ENCODE results near the gene OTOP2. TPM values are rescaled to one million over a fixed set of nuclear protein-coding genes. Genes with fewer than 3 reads are reported as not detected.

OTOP2 gene
- total and polyA plus RNA-seq, 10 of the 15 experiments (the other 5 are each of a cell fraction or from before 2014, with no cell fraction given): not detected

DNA sequence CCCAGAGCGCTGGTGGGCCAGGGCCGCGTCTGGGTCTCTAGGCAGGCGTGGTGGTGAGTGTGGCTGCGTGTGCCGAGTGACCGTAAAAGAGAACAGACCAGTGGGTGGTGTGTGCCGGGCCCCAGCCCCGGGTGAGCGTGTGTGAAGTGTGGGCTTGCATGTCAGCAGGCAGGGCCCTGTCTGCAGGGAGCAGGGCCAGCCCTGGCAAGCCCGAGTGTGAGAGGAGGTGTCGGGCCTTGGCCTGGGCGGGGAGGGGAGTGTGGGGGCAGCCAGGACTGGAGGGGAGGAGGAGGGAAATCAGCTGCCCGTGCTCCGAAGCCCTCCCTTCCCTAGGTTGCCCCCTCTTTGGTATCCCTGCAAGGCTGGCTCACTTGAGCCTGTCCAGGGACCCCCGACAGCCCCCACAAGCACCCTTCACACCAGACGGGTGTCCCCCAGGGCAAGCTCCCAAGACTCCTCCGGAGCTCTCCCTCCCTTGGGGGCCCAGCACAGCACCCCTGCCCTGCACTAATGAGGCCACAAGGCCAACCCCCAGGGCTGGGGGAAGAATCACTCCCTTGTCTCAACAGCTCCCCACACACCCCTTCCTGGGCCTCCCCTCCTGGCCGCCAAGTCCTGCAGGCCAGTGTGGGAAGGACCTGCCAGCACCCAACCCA is 2.9 kb upstream of the OTOP2 start:
- Histone ChIP-seq H3K4me3 (no peak overlapping the region), H3K36me3 (ENCODE audit: control insufficient read depth in 2 of 2, insufficient read depth in 2 of 2, low read length in 1 of 2) (no peaks in the 10 kb centered on the region), H3K27me3 (replicated peaks in 1 of 2; ENCODE audit: control insufficient read depth in 2 of 2, insufficient read depth in 2 of 2, low read length in 1 of 2) (peaks cover 11 to 16% of the 10 kb centered on the region in 2 experiments), H3K4me2 (ENCODE audit: control insufficient read depth, insufficient read depth) (no peak overlapping the region), H3K4me1 (ENCODE audit: control insufficient read depth, insufficient read depth, low read length) (no peaks in the 10 kb centered on the region), H4K20me1 (ENCODE audit: control insufficient read depth, insufficient read depth) (no peaks in the 10 kb centered on the region), H2AFZ (ENCODE audit: control insufficient read depth, low read depth, low read length) (no peak overlapping the region), H3K9ac (ENCODE audit: control insufficient read depth, insufficient read depth, low read length) (no peak overlapping the region), H3K27ac (ENCODE audit: control insufficient read depth, insufficient read depth) (no peak overlapping the region), H3K9me3 (replicated peaks; ENCODE audit: control insufficient read depth, insufficient read depth, low read length) (no peaks in the 10 kb centered on the region), H3K79me2 (ENCODE audit: control insufficient read depth, insufficient read depth, low read length) (no peaks in the 10 kb centered on the region)
- intact Hi-C loops (cut with micrococcal nuclease; ENCODE audit: unreplicated experiment): no loop called here
- TF ChIP-seq IRF4 (IDR thresholded peaks at IDR 0.05; ENCODE audit: low read depth, low read length) (no peak), ESRRA (IDR thresholded peaks at IDR 0.05; ENCODE audit: low read length) (no peak), DPF2 (IDR thresholded peaks at IDR 0.05) (no peak)
- TF ChIP-seq, protein P1, sequence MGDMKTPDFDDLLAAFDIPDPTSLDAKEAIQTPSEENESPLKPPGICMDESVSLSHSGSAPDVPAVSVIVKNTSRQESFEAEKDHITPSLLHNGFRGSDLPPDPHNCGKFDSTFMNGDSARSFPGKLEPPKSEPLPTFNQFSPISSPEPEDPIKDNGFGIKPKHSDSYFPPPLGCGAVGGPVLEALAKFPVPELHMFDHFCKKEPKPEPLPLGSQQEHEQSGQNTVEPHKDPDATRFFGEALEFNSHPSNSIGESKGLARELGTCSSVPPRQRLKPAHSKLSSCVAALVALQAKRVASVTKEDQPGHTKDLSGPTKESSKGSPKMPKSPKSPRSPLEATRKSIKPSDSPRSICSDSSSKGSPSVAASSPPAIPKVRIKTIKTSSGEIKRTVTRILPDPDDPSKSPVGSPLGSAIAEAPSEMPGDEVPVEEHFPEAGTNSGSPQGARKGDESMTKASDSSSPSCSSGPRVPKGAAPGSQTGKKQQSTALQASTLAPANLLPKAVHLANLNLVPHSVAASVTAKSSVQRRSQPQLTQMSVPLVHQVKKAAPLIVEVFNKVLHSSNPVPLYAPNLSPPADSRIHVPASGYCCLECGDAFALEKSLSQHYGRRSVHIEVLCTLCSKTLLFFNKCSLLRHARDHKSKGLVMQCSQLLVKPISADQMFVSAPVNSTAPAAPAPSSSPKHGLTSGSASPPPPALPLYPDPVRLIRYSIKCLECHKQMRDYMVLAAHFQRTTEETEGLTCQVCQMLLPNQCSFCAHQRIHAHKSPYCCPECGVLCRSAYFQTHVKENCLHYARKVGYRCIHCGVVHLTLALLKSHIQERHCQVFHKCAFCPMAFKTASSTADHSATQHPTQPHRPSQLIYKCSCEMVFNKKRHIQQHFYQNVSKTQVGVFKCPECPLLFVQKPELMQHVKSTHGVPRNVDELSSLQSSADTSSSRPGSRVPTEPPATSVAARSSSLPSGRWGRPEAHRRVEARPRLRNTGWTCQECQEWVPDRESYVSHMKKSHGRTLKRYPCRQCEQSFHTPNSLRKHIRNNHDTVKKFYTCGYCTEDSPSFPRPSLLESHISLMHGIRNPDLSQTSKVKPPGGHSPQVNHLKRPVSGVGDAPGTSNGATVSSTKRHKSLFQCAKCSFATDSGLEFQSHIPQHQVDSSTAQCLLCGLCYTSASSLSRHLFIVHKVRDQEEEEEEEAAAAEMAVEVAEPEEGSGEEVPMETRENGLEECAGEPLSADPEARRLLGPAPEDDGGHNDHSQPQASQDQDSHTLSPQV (IDR thresholded peaks at IDR 0.05): no peak
- ChIA-PET POLR2A (interaction anchor here (0.7 kb wide), 1 partner anchor 47 kb away, joined by 3 read pairs; no protein-coding TSS in a partner anchor), SMC1A (ENCODE audit: uncharacterized antibody, unreplicated experiment) (interaction anchor here (1.5 to 3.0 kb wide), 2 partner anchors 36 to 40 kb away, joined by 5 to 10 read pairs; no protein-coding TSS in a partner anchor), RAD21 (ENCODE audit: unreplicated experiment) (interaction anchor here (0.7 to 8.1 kb wide), 3 partner anchors 36 to 279 kb away, joined by 4 to 73 read pairs (median 4); no protein-coding TSS in a partner anchor), CTCF (interaction anchor here (12.6 kb wide), 1 partner anchor 36 kb away, joined by 274 read pairs; no protein-coding TSS in a partner anchor)
- no peak for DNase-seq (ENCODE audit: low read depth, low spot score)
- in situ Hi-C loops (cut with MboI): loop anchor here (5.0 kb wide), 1 partner anchor 36 kb away; no protein-coding TSS in a partner anchor
- FAIRE-seq: no peak
- 29% methylated on average over 16 of the region's 19 CpGs for WGBS (ENCODE audit: insufficient coverage, insufficient replicate concordance, low lambda C conversion rate, missing lambda C conversion rate)
- BruUV-seq (replicated peaks): no TSS peak
- no peak for ATAC-seq

Measured in GM12878 (cell line).